ENCODE data around the gene IFIT5. TPM values are rescaled to one million over a fixed set of nuclear protein-coding genes. Genes with fewer than 3 reads are reported as not detected.

Gene IFIT5
- polyA plus RNA-seq, 1 donor (not counting 4 experiments of a cell fraction or from before 2014, with no cell fraction given): 15.8 TPM

DNA sequence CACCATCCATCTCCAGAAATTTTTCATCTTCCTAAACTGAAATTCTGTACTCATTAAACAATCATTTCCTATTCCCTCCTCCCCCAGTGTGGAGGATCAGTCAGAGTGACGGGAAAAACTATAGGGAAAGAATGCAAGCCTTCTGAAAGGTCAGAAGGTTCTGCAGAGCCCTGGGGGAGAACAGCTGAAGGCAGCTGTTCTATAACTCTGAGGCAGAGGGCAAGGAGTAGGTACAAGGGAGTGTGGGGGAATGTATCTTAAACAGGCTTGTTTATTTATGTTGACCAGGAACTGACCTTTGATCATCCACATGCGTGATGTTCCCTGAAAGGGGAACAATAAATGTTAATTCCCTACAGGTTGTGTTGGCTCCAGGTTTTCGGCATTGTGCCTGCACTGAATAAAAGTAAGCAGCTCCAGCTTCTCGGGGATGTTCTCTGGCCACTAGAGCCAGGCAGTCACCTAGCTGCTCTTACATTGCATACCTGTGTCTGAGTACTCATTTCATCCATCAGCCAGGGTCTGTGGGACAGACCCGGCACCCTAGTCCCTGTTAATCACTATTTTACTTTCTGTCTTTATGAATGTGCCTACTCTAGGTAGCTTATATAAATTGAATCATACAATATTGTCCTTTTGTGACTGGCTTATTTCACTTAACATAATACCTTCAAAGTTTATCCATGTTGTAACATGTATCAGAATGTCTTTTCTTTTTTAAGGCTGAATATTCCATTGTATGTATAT is 16.2 kb upstream of the IFIT5 start:
- no peak for FAIRE-seq
- Histone ChIP-seq H3K79me2 (ENCODE audit: control insufficient read depth, insufficient read depth, low read length) (peaks cover 12% of the 10 kb centered on the region), H3K9me1 (ENCODE audit: control insufficient read depth, extremely low read depth, insufficient read depth, low read length) (no peaks in the 10 kb centered on the region), H3K9me3 (ENCODE audit: control insufficient read depth, low read depth, low read length) (no peaks in the 10 kb centered on the region), H3K9ac (ENCODE audit: control insufficient read depth, extremely low read depth, insufficient read depth, low read length) (no peak overlapping the region), H3K36me3 (ENCODE audit: control insufficient read depth in 2 of 2, extremely low read depth in 1 of 2, insufficient read depth in 2 of 2, low read length in 2 of 2) (peaks cover 0 to 10% of the 10 kb centered on the region in 2 experiments), H3K27me3 (ENCODE audit: control insufficient read depth, extremely low read depth, insufficient read depth, low read length) (no peaks in the 10 kb centered on the region), H2AFZ (ENCODE audit: control insufficient read depth, low read length) (no peak overlapping the region), H3K4me1 (ENCODE audit: control insufficient read depth, extremely low read depth, insufficient read depth, low read length) (peaks cover 2% of the 10 kb centered on the region), H3K4me3 (ENCODE audit: control insufficient read depth in 2 of 3, extremely low read depth in 1 of 3, insufficient read depth in 2 of 3, low read depth in 1 of 3, low read length in 3 of 3) (no peak overlapping the region), H3K4me2 (ENCODE audit: control insufficient read depth, extremely low read depth, insufficient read depth, low read depth, low read length) (no peak overlapping the region), H3K27ac (ENCODE audit: control insufficient read depth, insufficient read depth, low read length) (no peak overlapping the region), H4K20me1 (ENCODE audit: control insufficient read depth, extremely low read depth, insufficient read depth, low read length) (no peaks in the 10 kb centered on the region)
- no peak for DNase-seq (ENCODE audit: low read depth, low spot score)
- dilution Hi-C loops (cut with MboI; ENCODE audit: extremely low pct_ligation_motif_present, low sequenced_read_pairs): no loop called here
- no peak for TF ChIP-seq EZH2 (IDR thresholded peaks at IDR 0.05; ENCODE audit: low read length)
- TF ChIP-seq, protein P1, sequence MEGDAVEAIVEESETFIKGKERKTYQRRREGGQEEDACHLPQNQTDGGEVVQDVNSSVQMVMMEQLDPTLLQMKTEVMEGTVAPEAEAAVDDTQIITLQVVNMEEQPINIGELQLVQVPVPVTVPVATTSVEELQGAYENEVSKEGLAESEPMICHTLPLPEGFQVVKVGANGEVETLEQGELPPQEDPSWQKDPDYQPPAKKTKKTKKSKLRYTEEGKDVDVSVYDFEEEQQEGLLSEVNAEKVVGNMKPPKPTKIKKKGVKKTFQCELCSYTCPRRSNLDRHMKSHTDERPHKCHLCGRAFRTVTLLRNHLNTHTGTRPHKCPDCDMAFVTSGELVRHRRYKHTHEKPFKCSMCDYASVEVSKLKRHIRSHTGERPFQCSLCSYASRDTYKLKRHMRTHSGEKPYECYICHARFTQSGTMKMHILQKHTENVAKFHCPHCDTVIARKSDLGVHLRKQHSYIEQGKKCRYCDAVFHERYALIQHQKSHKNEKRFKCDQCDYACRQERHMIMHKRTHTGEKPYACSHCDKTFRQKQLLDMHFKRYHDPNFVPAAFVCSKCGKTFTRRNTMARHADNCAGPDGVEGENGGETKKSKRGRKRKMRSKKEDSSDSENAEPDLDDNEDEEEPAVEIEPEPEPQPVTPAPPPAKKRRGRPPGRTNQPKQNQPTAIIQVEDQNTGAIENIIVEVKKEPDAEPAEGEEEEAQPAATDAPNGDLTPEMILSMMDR (optimal IDR thresholded peaks at IDR 0.05 in 1 of 3, IDR thresholded peaks at IDR 0.05 in 1 of 3, conservative IDR thresholded peaks at IDR 0.05 in 1 of 3; ENCODE audit: extremely low read depth in 1 of 3, insufficient read depth in 2 of 3, low read length in 3 of 3): no peak

DNA sequence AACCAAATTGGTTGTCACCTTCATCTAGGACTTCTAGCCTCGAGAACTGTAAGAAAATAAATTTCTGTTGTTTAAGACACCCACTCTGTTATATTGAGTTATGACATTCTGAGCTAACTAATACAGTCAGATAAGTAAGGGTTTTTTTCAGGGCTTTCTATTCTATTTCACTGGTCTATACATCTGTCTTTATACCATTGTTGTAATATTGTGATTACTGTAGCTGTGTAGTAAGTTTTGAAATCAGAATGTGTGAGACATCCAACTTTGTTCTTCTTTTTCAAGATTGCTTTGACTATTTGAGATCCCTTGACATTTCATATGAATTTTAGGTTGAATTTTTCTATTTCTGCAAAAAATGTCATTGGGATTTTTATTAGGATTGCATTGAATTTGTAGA is 14.4 kb upstream of the IFIT5 start:
- no peaks in the 10 kb centered on the region for H3K9me1 ChIP-seq (ENCODE audit: control insufficient read depth, extremely low read depth, insufficient read depth, low read length)
- H4K20me1 ChIP-seq (ENCODE audit: control insufficient read depth, extremely low read depth, insufficient read depth, low read length): no peaks in the 10 kb centered on the region
- peaks cover 0 to 13% of the 10 kb centered on the region in 2 experiments for H3K36me3 ChIP-seq (ENCODE audit: control insufficient read depth in 2 of 2, extremely low read depth in 1 of 2, insufficient read depth in 2 of 2, low read length in 2 of 2)
- no peak overlapping the region for H3K4me2 ChIP-seq (ENCODE audit: control insufficient read depth, extremely low read depth, insufficient read depth, low read depth, low read length)
- H2AFZ ChIP-seq (ENCODE audit: control insufficient read depth, low read length): no peak overlapping the region
- H3K79me2 ChIP-seq (ENCODE audit: control insufficient read depth, insufficient read depth, low read length): peaks cover 4% of the 10 kb centered on the region
- TF ChIP-seq, protein P1 (optimal IDR thresholded peaks at IDR 0.05 in 1 of 3, IDR thresholded peaks at IDR 0.05 in 1 of 3, conservative IDR thresholded peaks at IDR 0.05 in 1 of 3; ENCODE audit: extremely low read depth in 1 of 3, insufficient read depth in 2 of 3, low read length in 3 of 3): no peak
- no peak for TF ChIP-seq EZH2 (IDR thresholded peaks at IDR 0.05; ENCODE audit: low read length)
- no peak for DNase-seq (ENCODE audit: low read depth, low spot score)
- H3K27me3 ChIP-seq (ENCODE audit: control insufficient read depth, extremely low read depth, insufficient read depth, low read length): no peaks in the 10 kb centered on the region
- H3K9me3 ChIP-seq (ENCODE audit: control insufficient read depth, low read depth, low read length): no peaks in the 10 kb centered on the region
- FAIRE-seq: no peak
- H3K9ac ChIP-seq (ENCODE audit: control insufficient read depth, extremely low read depth, insufficient read depth, low read length): no peak overlapping the region
- dilution Hi-C loops (cut with MboI; ENCODE audit: extremely low pct_ligation_motif_present, low sequenced_read_pairs): no loop called here
- H3K4me3 ChIP-seq (ENCODE audit: control insufficient read depth in 2 of 3, extremely low read depth in 1 of 3, insufficient read depth in 2 of 3, low read depth in 1 of 3, low read length in 3 of 3): no peak overlapping the region
- H3K4me1 ChIP-seq (ENCODE audit: control insufficient read depth, extremely low read depth, insufficient read depth, low read length): no peaks in the 10 kb centered on the region
- H3K27ac ChIP-seq (ENCODE audit: control insufficient read depth, insufficient read depth, low read length): no peak overlapping the region
